22Rv1 (cell line): ENCODE results near the gene GAS7.

Experiments
- H3K27ac ChIP-seq: fragments of 450-650 bp; 2 replicates; pipeline ENCODE4 v1.5.1; 2017
- ZFX ChIP-seq: fragments of 450-650 bp; IDR thresholded peaks from 2 replicates; pipeline ENCODE4 v1.6.1; 2017; ENCODE audit warnings: antibody characterized with exemption, borderline replicate concordance
- TF ChIP-seq, protein P1 (sequence below): fragments of 450-650 bp; IDR thresholded peaks from 2 replicates; pipeline ENCODE4 v1.5.1; 2017; ENCODE audit warnings: mild to moderate bottlenecking

Gene GAS7

DNA sequence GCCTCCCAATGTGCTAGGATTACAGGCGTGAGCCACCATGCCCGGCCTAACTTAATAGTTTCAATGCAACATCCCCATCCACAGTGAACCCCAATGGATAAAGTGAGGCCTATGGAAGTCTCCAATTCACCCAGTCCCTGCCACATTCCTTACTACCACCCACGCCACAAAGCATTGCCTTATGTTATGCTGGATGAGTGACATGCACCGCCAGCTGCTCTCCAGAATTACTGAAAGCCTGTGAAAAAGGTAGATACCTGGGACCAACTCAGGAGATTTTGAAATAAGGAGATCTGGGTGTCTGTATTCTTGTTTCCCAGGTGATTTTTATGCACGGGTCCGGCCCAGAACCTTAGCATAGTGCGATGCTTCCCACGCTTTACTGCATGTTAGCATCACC is 16.9 kb upstream of the GAS7 start:
- H3K27ac ChIP-seq, result no peak overlapping the region
- TF ChIP-seq ZFX, result no peak
- TF ChIP-seq, protein P1, sequence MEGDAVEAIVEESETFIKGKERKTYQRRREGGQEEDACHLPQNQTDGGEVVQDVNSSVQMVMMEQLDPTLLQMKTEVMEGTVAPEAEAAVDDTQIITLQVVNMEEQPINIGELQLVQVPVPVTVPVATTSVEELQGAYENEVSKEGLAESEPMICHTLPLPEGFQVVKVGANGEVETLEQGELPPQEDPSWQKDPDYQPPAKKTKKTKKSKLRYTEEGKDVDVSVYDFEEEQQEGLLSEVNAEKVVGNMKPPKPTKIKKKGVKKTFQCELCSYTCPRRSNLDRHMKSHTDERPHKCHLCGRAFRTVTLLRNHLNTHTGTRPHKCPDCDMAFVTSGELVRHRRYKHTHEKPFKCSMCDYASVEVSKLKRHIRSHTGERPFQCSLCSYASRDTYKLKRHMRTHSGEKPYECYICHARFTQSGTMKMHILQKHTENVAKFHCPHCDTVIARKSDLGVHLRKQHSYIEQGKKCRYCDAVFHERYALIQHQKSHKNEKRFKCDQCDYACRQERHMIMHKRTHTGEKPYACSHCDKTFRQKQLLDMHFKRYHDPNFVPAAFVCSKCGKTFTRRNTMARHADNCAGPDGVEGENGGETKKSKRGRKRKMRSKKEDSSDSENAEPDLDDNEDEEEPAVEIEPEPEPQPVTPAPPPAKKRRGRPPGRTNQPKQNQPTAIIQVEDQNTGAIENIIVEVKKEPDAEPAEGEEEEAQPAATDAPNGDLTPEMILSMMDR, result no peak

- TF ChIP-seq, protein P1, result no peak
- no peak for TF ChIP-seq ZFX
Measured at GRCh38 chr17:10211666-10212065, 13.3 kb upstream of the GAS7 start.

DNA sequence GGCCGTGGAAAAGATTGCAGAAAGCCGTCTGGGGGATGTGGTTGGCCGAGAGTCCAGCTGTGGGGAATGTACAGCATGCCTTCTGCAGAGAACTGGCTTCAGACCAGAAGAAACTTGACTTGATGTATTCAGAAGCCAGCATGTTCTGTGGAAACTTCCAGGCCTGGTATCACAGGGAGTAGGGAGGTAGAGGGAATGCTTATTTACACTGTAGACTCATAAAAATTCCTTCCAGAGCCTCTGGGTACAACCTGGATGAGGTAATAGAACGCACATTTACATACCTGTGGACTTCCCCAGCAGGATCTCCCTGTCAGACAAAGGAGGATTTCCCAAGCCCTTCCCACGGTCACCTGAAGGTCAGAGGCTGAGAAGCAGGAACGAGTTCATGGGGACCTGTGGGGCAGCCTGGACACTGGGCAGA is 11.8 kb upstream of the GAS7 start:
- no peak overlapping the region for H3K27ac ChIP-seq
- no peak for TF ChIP-seq ZFX
- TF ChIP-seq, protein P1, result no peak

More at GRCh38 chr17:10211666-10212065, 13.3 kb upstream of the GAS7 start:
- no peak overlapping the region for H3K27ac ChIP-seq

DNA sequence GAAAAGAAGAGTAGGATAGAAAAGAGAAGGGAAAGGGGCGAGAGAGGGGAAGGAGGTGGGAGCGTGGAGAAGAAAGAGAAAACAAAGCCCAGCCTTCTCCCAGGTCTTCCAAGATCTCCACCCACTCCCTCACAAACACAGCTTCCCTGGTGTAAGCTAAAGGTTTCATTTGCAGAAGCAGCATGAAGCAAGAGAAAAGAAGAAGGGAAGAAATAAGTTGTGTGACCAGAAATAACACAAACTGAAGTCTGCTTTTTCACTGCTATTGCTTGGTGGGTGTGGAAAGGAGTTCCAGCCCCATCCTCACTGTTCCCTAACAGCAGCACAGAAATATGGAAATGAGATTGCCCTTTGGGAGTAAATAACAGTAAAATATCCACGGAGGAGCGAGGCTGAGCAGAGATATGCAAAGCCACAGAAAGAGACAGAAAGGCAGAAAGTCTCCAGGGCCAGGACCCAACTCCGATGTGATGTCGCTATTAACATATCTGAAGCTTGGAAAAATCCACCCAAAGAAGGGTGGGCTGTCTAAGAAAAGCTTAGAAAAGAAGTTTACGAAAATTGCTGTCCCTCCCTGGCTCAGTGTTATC is 10.3 kb upstream of the GAS7 start:
- H3K27ac ChIP-seq, result no peak overlapping the region
- no peak for TF ChIP-seq ZFX
- TF ChIP-seq, protein P1, result no peak

- H3K27ac ChIP-seq, result no peak overlapping the region
Measured at GRCh38 chr17:10207153-10207552, 8.7 kb upstream of the GAS7 start.

DNA sequence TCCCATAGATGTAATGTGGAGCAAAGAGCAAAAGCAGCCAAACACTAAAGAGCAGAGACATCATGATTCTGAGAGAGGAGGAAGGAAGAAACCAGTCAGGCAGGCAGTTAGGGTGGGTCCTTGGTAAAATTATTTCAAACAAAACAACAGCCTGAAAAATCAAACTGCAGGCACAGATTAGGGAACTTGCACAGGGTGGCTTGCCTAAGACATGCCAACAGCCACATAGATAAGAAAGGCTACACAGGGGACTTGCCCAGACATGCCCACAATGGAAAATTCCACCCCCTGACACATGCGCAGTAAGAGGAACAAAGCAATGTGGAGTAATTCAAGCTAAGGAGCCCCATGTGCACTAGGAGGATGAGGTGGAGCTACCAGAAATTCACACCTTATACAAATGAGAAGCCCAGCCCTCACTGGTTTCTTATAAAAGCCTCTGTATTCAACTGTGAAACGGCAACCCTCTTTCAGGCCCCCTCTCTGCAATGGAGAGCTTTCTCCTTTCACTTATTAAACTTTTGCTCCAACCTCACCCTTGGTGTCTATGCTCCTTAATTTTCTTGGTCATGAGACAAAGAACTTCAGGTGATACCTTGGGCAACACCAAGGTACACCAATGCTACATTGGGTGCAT is 7.3 kb upstream of the GAS7 start:
- no peak overlapping the region for H3K27ac ChIP-seq
- TF ChIP-seq, protein P1, result no peak

More at GRCh38 chr17:10207153-10207552, 8.7 kb upstream of the GAS7 start:
- TF ChIP-seq, protein P1, result no peak
- no peak for TF ChIP-seq ZFX

DNA sequence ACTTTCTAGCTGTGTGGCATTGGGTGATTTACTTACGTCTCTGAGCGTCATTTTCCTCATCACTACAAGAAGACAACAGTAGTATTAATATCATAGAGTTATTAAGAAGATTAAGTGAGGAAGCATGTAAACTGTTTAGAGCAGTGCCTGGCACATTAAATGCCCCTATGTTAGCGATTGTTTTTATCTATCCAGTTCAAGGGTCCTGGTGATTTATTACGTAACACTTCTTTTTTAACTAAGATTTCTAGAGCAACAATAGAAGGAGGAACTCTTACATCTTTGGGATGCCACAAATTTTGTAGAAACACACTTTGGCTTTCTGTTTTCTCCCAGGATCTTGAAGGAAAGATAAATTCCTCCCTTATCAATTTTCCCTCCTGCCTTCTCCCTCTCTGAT is 3.3 kb upstream of the GAS7 start:
- H3K27ac ChIP-seq, result no peak overlapping the region
- TF ChIP-seq ZFX, result no peak

GRCh38 chr17:10200645-10201044 is 2.2 kb upstream of the GAS7 start:
- no peak overlapping the region for H3K27ac ChIP-seq
- TF ChIP-seq ZFX, result no peak
- TF ChIP-seq, protein P1, result no peak
